ENCODE results near the gene ZNF548.

- TF ChIP-seq POLR2A (IDR thresholded peaks at IDR 0.05) (no peak), CTCF (IDR thresholded peaks at IDR 0.05) (no peak), POLR2AphosphoS5 (IDR thresholded peaks at IDR 0.05) (no peak), EP300 (IDR thresholded peaks at IDR 0.05) (no peak)
Measured at GRCh38 chr19:57380923-57381322, 8.7 kb upstream of the ZNF548 start.
